ENCODE data around the gene GMDS. TPM values are rescaled to one million over a fixed set of nuclear protein-coding genes. Genes with fewer than 3 reads are reported as not detected.

The GMDS gene
- total RNA-seq, 4 donors from 2014 or later = 3.4 to 7.2 (median 4.6) TPM

- TF ChIP-seq CTCF (IDR thresholded peaks at IDR 0.05 in 4 of 5, conservative IDR thresholded peaks at IDR 0.05 in 1 of 5) = no peak
- no peak for TF ChIP-seq POLR2A (IDR thresholded peaks at IDR 0.05)
- Histone ChIP-seq H3K4me3 (no peak overlapping the region), H3K4me1 (peaks cover under 1 to 7% of the 10 kb centered on the region in 2 donors), H3K27ac (no peak overlapping the region), H3K27me3 (no peaks in the 10 kb centered on the region), H3K9me3 (no peaks in the 10 kb centered on the region), H3K36me3 (no peaks in the 10 kb centered on the region)
- in situ Hi-C loops (cut with MboI; ENCODE audit: low sequenced_read_pairs in 4 of 4) (no loop called here), intact Hi-C loops (cut with DNase I; ENCODE audit: low total_unique reads) (no loop called here)
- ATAC-seq = no peak
- DNase-seq = no peak
Observed at GRCh38 chr6:2026133-2026532, 219.3 kb downstream of the GMDS start.

- intact Hi-C loops (cut with DNase I; ENCODE audit: low total_unique reads) = no loop called here
- Histone ChIP-seq H3K4me3 (no peak overlapping the region), H3K9me3 (no peaks in the 10 kb centered on the region), H3K4me1 (peaks cover 6 to 12% of the 10 kb centered on the region in 2 donors), H3K36me3 (no peaks in the 10 kb centered on the region), H3K27ac (no peak overlapping the region), H3K27me3 (no peaks in the 10 kb centered on the region)
- ATAC-seq (peak in 1 of 2 donors; percentile 33), DNase-seq (peak; percentile 25 to 31)
- in situ Hi-C loops (cut with MboI; ENCODE audit: low sequenced_read_pairs in 4 of 4) = no loop called here
- TF ChIP-seq POLR2A (IDR thresholded peaks at IDR 0.05) (no peak), CTCF (IDR thresholded peaks at IDR 0.05 in 4 of 5, conservative IDR thresholded peaks at IDR 0.05 in 1 of 5) (no peak)
Observed at GRCh38 chr6:2021713-2022125, 223.7 kb downstream of the GMDS start.

- peaks cover 6 to 12% of the 10 kb centered on the region in 2 donors for H3K4me1 ChIP-seq
- no peak for ATAC-seq
- in situ Hi-C loops (cut with MboI; ENCODE audit: low sequenced_read_pairs in 4 of 4) = no loop called here
Observed at GRCh38 chr6:2020909-2021308, 224.5 kb downstream of the GMDS start.

GRCh38 chr6:2019051-2019450 lies 226.4 kb downstream of the GMDS start:
- Histone ChIP-seq H3K9me3 (no peaks in the 10 kb centered on the region), H3K4me3 (no peak overlapping the region), H3K4me1 (peaks cover 6 to 12% of the 10 kb centered on the region in 2 donors), H3K36me3 (no peaks in the 10 kb centered on the region), H3K27ac (no peak overlapping the region), H3K27me3 (no peaks in the 10 kb centered on the region)
- TF ChIP-seq POLR2A (IDR thresholded peaks at IDR 0.05) (no peak), CTCF (IDR thresholded peaks at IDR 0.05 in 4 of 5, conservative IDR thresholded peaks at IDR 0.05 in 1 of 5) (no peak)
- intact Hi-C loops (cut with DNase I; ENCODE audit: low total_unique reads) (no loop called here), in situ Hi-C loops (cut with MboI; ENCODE audit: low sequenced_read_pairs in 4 of 4) (no loop called here)
- DNase-seq (no peak), ATAC-seq (no peak)

More at GRCh38 chr6:2020909-2021308, 224.5 kb downstream of the GMDS start:
- no peaks in the 10 kb centered on the region for H3K36me3 ChIP-seq
- intact Hi-C loops (cut with DNase I; ENCODE audit: low total_unique reads) = no loop called here
- no peaks in the 10 kb centered on the region for H3K27me3 ChIP-seq
- no peak for DNase-seq
- H3K9me3 ChIP-seq = no peaks in the 10 kb centered on the region
- H3K27ac ChIP-seq = peak overlapping the region in 2 of 4 donors; percentile 7 to 28
- no peak overlapping the region for H3K4me3 ChIP-seq
- no peak for TF ChIP-seq POLR2A (IDR thresholded peaks at IDR 0.05)

- intact Hi-C loops (cut with DNase I; ENCODE audit: low total_unique reads) = no loop called here
Observed at GRCh38 chr6:2016040-2016439, 229.4 kb downstream of the GMDS start.

More at GRCh38 chr6:2016040-2016439, 229.4 kb downstream of the GMDS start:
- Histone ChIP-seq H3K36me3 (no peaks in the 10 kb centered on the region), H3K27ac (no peak overlapping the region), H3K27me3 (no peaks in the 10 kb centered on the region), H3K9me3 (no peaks in the 10 kb centered on the region), H3K4me1 (peaks cover 3 to 5% of the 10 kb centered on the region in 2 donors), H3K4me3 (no peak overlapping the region)
- in situ Hi-C loops (cut with MboI; ENCODE audit: low sequenced_read_pairs in 4 of 4) = no loop called here
- DNase-seq (no peak), ATAC-seq (no peak)
- no peak for TF ChIP-seq POLR2A (IDR thresholded peaks at IDR 0.05)
- no peak for TF ChIP-seq CTCF (IDR thresholded peaks at IDR 0.05 in 4 of 5, conservative IDR thresholded peaks at IDR 0.05 in 1 of 5)

Measured in gastrocnemius medialis (tissue), 4 donors.